H9 (cell line): ENCODE results near the gene SNORC. TPM values are rescaled to one million over a fixed set of nuclear protein-coding genes. Genes with fewer than 3 reads are reported as not detected.

Experiments
- DNase-seq: peaks from one replicate; pipeline ENCODE4 v3.0.0-alpha.2; 2017
- H2AFZ ChIP-seq: one replicate; pipeline ENCODE4 v1.6.1; 2013; ENCODE audit warnings: mild to moderate bottlenecking, low read length, control low read depth, moderate library complexity
- H2AK5ac ChIP-seq: 2 replicates; pipeline ENCODE4 v1.6.1; 2013; ENCODE audit warnings: low read length, control low read depth, mixed read lengths; ENCODE audit not compliant: insufficient read length
- H2BK120ac ChIP-seq: one replicate; pipeline ENCODE4 v1.6.1; 2013; ENCODE audit warnings: low read depth, mild to moderate bottlenecking, low read length, control low read depth, inconsistent platforms; ENCODE audit not compliant: poor library complexity, severe bottlenecking
- H2BK12ac ChIP-seq: 2 replicates; pipeline ENCODE4 v1.6.1; 2013; ENCODE audit warnings: low read length, control low read depth, mixed read lengths, low read depth; ENCODE audit not compliant: insufficient read length
- H2BK15ac ChIP-seq: 2 replicates; pipeline ENCODE4 v1.6.1; 2013; ENCODE audit warnings: low read depth, low read length, control low read depth
- H2BK20ac ChIP-seq: one replicate; pipeline ENCODE4 v1.6.1; 2013; ENCODE audit warnings: low read depth, mild to moderate bottlenecking, low read length, control low read depth, inconsistent platforms; ENCODE audit not compliant: poor library complexity, severe bottlenecking
- H2BK5ac ChIP-seq: 2 replicates; pipeline ENCODE4 v1.6.1; 2013; ENCODE audit warnings: low read length, control low read depth, mixed read lengths; ENCODE audit not compliant: insufficient read length
- H3K14ac ChIP-seq: 2 replicates; pipeline ENCODE4 v1.6.1; 2013; ENCODE audit warnings: low read length, control low read depth; ENCODE audit not compliant: insufficient read depth
- H3K18ac ChIP-seq: 2 replicates; pipeline ENCODE4 v1.6.1; 2013; ENCODE audit warnings: low read depth, mild to moderate bottlenecking, mixed read lengths, low read length, control low read depth; ENCODE audit not compliant: insufficient read length
- H3K23ac ChIP-seq: 2 replicates; pipeline ENCODE4 v1.6.1; 2013; ENCODE audit warnings: low read length, control low read depth, mixed read lengths, low read depth; ENCODE audit not compliant: insufficient read length
- H3K23me2 ChIP-seq: 2 replicates; pipeline ENCODE4 v1.6.1; 2013; ENCODE audit warnings: low read depth, mild to moderate bottlenecking, mixed read lengths, low read length, control low read depth; ENCODE audit not compliant: insufficient read length, poor library complexity, severe bottlenecking
- H3K27ac ChIP-seq: 2 replicates; pipeline ENCODE4 v1.5.1; 2013; ENCODE audit warnings: low read length, control low read depth, mixed read lengths, low read depth; ENCODE audit not compliant: insufficient read length
- H3K27me3 ChIP-seq: 2 replicates; pipeline ENCODE4 v1.6.1; 2013; ENCODE audit warnings: low read length, control low read depth, inconsistent platforms; ENCODE audit not compliant: insufficient read depth
- H3K4ac ChIP-seq: 2 replicates; pipeline ENCODE4 v1.6.1; 2013; ENCODE audit warnings: low read depth, mild to moderate bottlenecking, control low read depth, inconsistent platforms, low read length, moderate library complexity
- H3K4me1 ChIP-seq: 2 replicates; pipeline ENCODE4 v1.6.1; 2013; ENCODE audit warnings: low read length, control low read depth, inconsistent platforms; ENCODE audit not compliant: insufficient read depth
- H3K4me2 ChIP-seq: 2 replicates; pipeline ENCODE4 v1.6.1; 2013; ENCODE audit warnings: low read length, control low read depth, mixed read lengths; ENCODE audit not compliant: insufficient read length, insufficient read depth
- H3K56ac ChIP-seq: 2 replicates; pipeline ENCODE4 v1.6.1; 2013; ENCODE audit warnings: low read depth, mild to moderate bottlenecking, mixed read lengths, low read length, control low read depth; ENCODE audit not compliant: insufficient read length
- H3K79me1 ChIP-seq: 2 replicates; pipeline ENCODE4 v1.6.1; 2013; ENCODE audit warnings: low read depth, mild to moderate bottlenecking, moderate library complexity, low read length, control low read depth, inconsistent platforms; ENCODE audit not compliant: insufficient read depth, poor library complexity, severe bottlenecking
- H3K79me2 ChIP-seq: 2 replicates; pipeline ENCODE4 v1.6.1; 2013; ENCODE audit warnings: low read length, control low read depth, inconsistent platforms; ENCODE audit not compliant: insufficient read depth
- H3K9ac ChIP-seq: 2 replicates; pipeline ENCODE4 v1.6.1; 2013; ENCODE audit warnings: low read length, control low read depth, mixed read lengths; ENCODE audit not compliant: insufficient read length; ENCODE audit errors: extremely low read depth
- H3K9me3 ChIP-seq: one replicate; pipeline ENCODE4 v1.6.1; 2013; ENCODE audit warnings: low read depth, low read length, inconsistent platforms; ENCODE audit not compliant: control insufficient read depth
- H3T11ph ChIP-seq: one replicate; pipeline ENCODE4 v1.6.1; 2013; ENCODE audit warnings: mild to moderate bottlenecking, low read length, control low read depth, inconsistent platforms
- H4K20me1 ChIP-seq: one replicate; pipeline ENCODE4 v1.6.1; 2013; ENCODE audit not compliant: control insufficient read depth, insufficient read length, insufficient read depth
- H4K5ac ChIP-seq: 2 replicates; pipeline ENCODE4 v1.6.1; 2013; ENCODE audit warnings: low read depth, mild to moderate bottlenecking, mixed read lengths, low read length, control low read depth; ENCODE audit not compliant: insufficient read length
- H4K8ac ChIP-seq: replicated peaks from 2 replicates; pipeline ENCODE4 v1.6.1; 2013; ENCODE audit warnings: low read length, control low read depth, mixed read lengths, low read depth; ENCODE audit not compliant: insufficient read length
- H4K91ac ChIP-seq: 2 replicates; pipeline ENCODE4 v1.6.1; 2013; ENCODE audit warnings: low read depth, mild to moderate bottlenecking, moderate library complexity, mixed read lengths, low read length, control low read depth; ENCODE audit not compliant: insufficient read length
- H3K27ac Mint-ChIP-seq, 3 experiments: 2 replicates in 2 of 3; 3 replicates in 1 of 3; pipeline ENCODE4 v1.8.0; 2020 to 2021; ENCODE audit warnings: mixed read lengths in 3 of 3, mild to moderate bottlenecking in 1 of 3, moderate library complexity in 1 of 3
- H3K27me3 Mint-ChIP-seq: 2 replicates; pipeline ENCODE4 v1.8.0; 2021; ENCODE audit warnings: low read depth, mild to moderate bottlenecking, moderate library complexity, mixed read lengths
- H3K36me3 Mint-ChIP-seq, 3 experiments: 2 replicates in 2 of 3; 3 replicates in 1 of 3; pipeline ENCODE4 v1.8.0; 2020 to 2021; ENCODE audit warnings: low read depth in 3 of 3, mixed read lengths in 3 of 3; ENCODE audit not compliant: insufficient read depth in 1 of 3
- H3K4me1 Mint-ChIP-seq, 2 experiments: 2 replicates each; pipeline ENCODE4 v1.8.0; 2020; ENCODE audit warnings: mixed read lengths in 2 of 2
- H3K4me3 Mint-ChIP-seq, 2 experiments: 2 replicates in 1 of 2; 3 replicates in 1 of 2; pipeline ENCODE4 v1.8.0; 2020 to 2021; ENCODE audit warnings: mild to moderate bottlenecking in 2 of 2, mixed read lengths in 2 of 2, moderate library complexity in 1 of 2
- H3K9me3 Mint-ChIP-seq, 2 experiments: 2 replicates in 1 of 2; 3 replicates in 1 of 2; pipeline ENCODE4 v1.8.0; 2020; ENCODE audit warnings: mild to moderate bottlenecking in 2 of 2, mixed read lengths in 2 of 2, moderate library complexity in 1 of 2
- CTCF ChIP-seq: fragments of 200-600 bp; sonication (generic); conservative IDR thresholded peaks from 3 replicates; pipeline ENCODE4 v1.8.0; 2021; ENCODE audit warnings: antibody characterized with exemption, mild to moderate bottlenecking
- WGBS: extraction: QIAGEN DNeasy Blood & Tissue Kit; methylation state at CpG from one replicate; pipeline ENCODE4 v1.1.7; 2013; ENCODE audit warnings: missing lambda C conversion rate, low lambda C conversion rate, mixed read lengths; ENCODE audit not compliant: insufficient read length; ENCODE audit errors: extremely low coverage; 5-methylcytosine and 5-hydroxymethylcytosine counted together
- total RNA-seq: library from RNA; stranded (reverse); gene quantifications from 2 replicates; pipeline ENCODE4 v1.2.1, GENCODE V29; 2021

The SNORC gene
- total RNA-seq, 1 experiment from 2014 or later = 1.1 TPM

GRCh38 chr2:232913903-232914302 is 43.8 kb downstream of the SNORC start:
- H2BK20ac ChIP-seq = no peak overlapping the region
- no peaks in the 10 kb centered on the region for H3K27me3 ChIP-seq
- H3K79me2 ChIP-seq = no peaks in the 10 kb centered on the region
- TF ChIP-seq CTCF = no peak
- no peaks in the 10 kb centered on the region for H3K4me1 Mint-ChIP-seq
- no peak overlapping the region for H2AK5ac ChIP-seq
- no CpG with 5 or more reads among the region's 2 CpGs for WGBS
- no peak overlapping the region for H4K8ac ChIP-seq
- H4K20me1 ChIP-seq = no peaks in the 10 kb centered on the region
- no peaks in the 10 kb centered on the region for H3K23me2 ChIP-seq
- peaks cover 28% of the 10 kb centered on the region for H3K27me3 Mint-ChIP-seq
- H3K4me2 ChIP-seq = no peak overlapping the region
- H2BK120ac ChIP-seq = no peak overlapping the region
- H3K9ac ChIP-seq = no peak overlapping the region
- H3K14ac ChIP-seq = no peak overlapping the region
- H3K36me3 Mint-ChIP-seq = peaks cover 12 to 15% (median 14%) of the 10 kb centered on the region in 3 experiments; a peak in 5 of 7 replicates
- H2BK15ac ChIP-seq = no peak overlapping the region
- H3T11ph ChIP-seq = no peak overlapping the region
- H4K5ac ChIP-seq = no peak overlapping the region
- H3K9me3 Mint-ChIP-seq = peaks cover 32% of the 10 kb centered on the region in 2 experiments
- no peak overlapping the region for H3K56ac ChIP-seq
- H3K9me3 ChIP-seq = no peaks in the 10 kb centered on the region
- H3K4me3 Mint-ChIP-seq = no peak overlapping the region
- no peak overlapping the region for H3K27ac ChIP-seq
- H3K4ac ChIP-seq = no peak overlapping the region
- no peak overlapping the region for H3K18ac ChIP-seq
- H2BK12ac ChIP-seq = no peak overlapping the region
- no peak overlapping the region for H2AFZ ChIP-seq
- no peak overlapping the region for H4K91ac ChIP-seq
- no peak overlapping the region for H2BK5ac ChIP-seq
- no peak overlapping the region for H3K27ac Mint-ChIP-seq
- no peak for DNase-seq
- no peaks in the 10 kb centered on the region for H3K4me1 ChIP-seq
- H3K23ac ChIP-seq = no peak overlapping the region
- no peaks in the 10 kb centered on the region for H3K79me1 ChIP-seq
